ENCODE results near the gene ARFGEF2. TPM values are rescaled to one million over a fixed set of nuclear protein-coding genes. Genes with fewer than 3 reads are reported as not detected.

The ARFGEF2 gene
- total RNA-seq, 1 donor from 2014 or later = 37.9 TPM

DNA sequence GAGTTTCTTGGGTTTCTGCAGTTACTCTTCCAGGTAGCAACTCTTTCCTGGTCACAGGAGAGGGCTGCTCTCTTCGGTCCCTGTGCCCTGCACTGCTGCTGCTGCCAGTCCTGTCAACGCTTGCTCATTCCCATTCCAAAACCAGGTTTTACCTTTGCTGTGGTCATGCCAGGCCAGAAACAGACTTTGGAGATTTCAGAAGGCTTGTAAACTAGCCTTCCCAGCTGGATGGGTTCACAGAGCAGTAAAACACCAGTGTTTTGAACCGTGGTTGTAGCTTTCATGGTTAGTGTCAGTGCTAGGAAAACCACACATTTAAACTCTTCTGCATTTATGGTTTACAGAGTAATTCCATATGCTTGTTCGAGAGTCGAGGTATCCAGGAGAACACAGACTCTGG is 16.2 kb downstream of the ARFGEF2 start:
- Histone ChIP-seq H3K27me3 (no peaks in the 10 kb centered on the region), H3K4me1 (no peaks in the 10 kb centered on the region), H3K36me3 (peaks cover 16% of the 10 kb centered on the region), H3K9me3 (no peaks in the 10 kb centered on the region), H3K4me3 (no peak overlapping the region), H3K27ac (no peak overlapping the region)
- ATAC-seq = no peak
- TF ChIP-seq, protein P1, sequence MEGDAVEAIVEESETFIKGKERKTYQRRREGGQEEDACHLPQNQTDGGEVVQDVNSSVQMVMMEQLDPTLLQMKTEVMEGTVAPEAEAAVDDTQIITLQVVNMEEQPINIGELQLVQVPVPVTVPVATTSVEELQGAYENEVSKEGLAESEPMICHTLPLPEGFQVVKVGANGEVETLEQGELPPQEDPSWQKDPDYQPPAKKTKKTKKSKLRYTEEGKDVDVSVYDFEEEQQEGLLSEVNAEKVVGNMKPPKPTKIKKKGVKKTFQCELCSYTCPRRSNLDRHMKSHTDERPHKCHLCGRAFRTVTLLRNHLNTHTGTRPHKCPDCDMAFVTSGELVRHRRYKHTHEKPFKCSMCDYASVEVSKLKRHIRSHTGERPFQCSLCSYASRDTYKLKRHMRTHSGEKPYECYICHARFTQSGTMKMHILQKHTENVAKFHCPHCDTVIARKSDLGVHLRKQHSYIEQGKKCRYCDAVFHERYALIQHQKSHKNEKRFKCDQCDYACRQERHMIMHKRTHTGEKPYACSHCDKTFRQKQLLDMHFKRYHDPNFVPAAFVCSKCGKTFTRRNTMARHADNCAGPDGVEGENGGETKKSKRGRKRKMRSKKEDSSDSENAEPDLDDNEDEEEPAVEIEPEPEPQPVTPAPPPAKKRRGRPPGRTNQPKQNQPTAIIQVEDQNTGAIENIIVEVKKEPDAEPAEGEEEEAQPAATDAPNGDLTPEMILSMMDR (IDR thresholded peaks at IDR 0.05) = no peak
- DNase-seq = no peak
- intact Hi-C loops (cut with DNase I) = no loop called here

DNA sequence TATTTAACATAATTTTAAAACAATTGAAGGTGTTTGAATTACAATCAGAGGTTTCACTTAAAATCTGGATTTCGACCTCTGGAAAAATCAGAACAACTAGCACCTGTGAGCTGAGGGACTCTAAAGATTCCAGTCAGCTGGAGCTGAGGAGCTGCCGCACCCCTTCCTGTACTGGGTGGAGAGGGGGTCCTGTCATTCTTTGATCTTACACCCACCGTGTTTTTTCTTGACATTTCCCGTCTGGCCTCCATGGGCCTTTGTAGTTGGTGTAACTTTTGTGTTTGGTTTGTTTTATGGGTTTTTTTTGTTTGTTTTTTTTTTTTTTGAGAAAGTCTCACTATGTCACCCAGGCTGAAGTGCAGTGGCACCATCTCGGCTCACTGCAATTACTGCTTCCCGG is 17.2 kb downstream of the ARFGEF2 start:
- TF ChIP-seq, protein P1 (IDR thresholded peaks at IDR 0.05) = no peak
- no peaks in the 10 kb centered on the region for H3K4me1 ChIP-seq
- H3K27ac ChIP-seq = no peak overlapping the region
- DNase-seq (no peak), ATAC-seq (no peak)
- H3K27me3 ChIP-seq = no peaks in the 10 kb centered on the region
- peaks cover 26% of the 10 kb centered on the region for H3K36me3 ChIP-seq
- no peaks in the 10 kb centered on the region for H3K9me3 ChIP-seq
- H3K4me3 ChIP-seq = no peak overlapping the region
- intact Hi-C loops (cut with DNase I) = no loop called here

DNA sequence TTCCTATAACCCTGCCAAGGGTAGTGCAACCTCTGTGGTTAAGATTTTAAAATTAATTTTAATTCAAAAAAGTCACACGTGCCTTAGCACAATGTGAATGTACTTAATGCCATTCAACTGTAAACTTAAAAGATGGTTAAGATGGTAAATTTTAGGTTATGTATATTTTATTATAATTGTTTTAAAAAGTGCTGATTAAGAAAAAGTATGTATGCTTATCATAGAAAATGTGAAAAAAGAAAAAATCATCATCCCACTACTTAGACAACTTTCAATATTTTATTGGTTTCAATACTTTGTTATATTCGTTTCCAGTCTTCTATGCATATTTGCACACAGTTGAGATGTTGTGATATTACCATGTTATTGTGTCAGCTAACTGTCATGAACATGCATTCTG is 18.7 kb downstream of the ARFGEF2 start:
- H3K4me3 ChIP-seq = no peak overlapping the region
- ATAC-seq (no peak), DNase-seq (no peak)
- H3K36me3 ChIP-seq = peaks cover 41% of the 10 kb centered on the region
- no peaks in the 10 kb centered on the region for H3K4me1 ChIP-seq
- intact Hi-C loops (cut with DNase I) = no loop called here
- TF ChIP-seq, protein P1 (IDR thresholded peaks at IDR 0.05) = no peak
- no peak overlapping the region for H3K27ac ChIP-seq
- no peaks in the 10 kb centered on the region for H3K9me3 ChIP-seq
- H3K27me3 ChIP-seq = no peaks in the 10 kb centered on the region

DNA sequence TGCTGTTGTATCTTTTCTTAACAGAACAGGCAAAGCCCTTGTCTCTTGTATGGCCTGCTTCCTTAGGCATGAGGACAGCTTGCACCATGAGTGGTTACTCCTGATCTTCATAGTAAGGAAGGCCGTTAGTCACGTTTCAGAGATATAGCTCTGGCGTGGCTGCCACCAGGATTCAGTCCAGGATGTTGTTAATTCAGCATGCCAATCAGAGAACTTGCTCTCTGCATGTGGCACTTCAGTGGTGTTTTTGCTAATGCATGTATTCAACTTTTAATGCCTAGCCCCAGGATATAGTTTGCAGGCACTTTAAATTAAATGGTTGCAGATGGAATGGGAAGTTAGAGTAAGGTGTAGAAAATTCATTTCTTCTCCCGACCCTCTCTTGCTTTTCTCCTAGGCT is 20.0 kb downstream of the ARFGEF2 start:
- intact Hi-C loops (cut with DNase I) = no loop called here
- TF ChIP-seq, protein P1 (IDR thresholded peaks at IDR 0.05) = no peak
- H3K9me3 ChIP-seq = no peaks in the 10 kb centered on the region
- H3K4me3 ChIP-seq = no peak overlapping the region
- H3K27me3 ChIP-seq = no peaks in the 10 kb centered on the region
- no peaks in the 10 kb centered on the region for H3K4me1 ChIP-seq
- ATAC-seq (no peak), DNase-seq (no peak)
- no peak overlapping the region for H3K27ac ChIP-seq
- H3K36me3 ChIP-seq = peaks cover 52% of the 10 kb centered on the region

DNA sequence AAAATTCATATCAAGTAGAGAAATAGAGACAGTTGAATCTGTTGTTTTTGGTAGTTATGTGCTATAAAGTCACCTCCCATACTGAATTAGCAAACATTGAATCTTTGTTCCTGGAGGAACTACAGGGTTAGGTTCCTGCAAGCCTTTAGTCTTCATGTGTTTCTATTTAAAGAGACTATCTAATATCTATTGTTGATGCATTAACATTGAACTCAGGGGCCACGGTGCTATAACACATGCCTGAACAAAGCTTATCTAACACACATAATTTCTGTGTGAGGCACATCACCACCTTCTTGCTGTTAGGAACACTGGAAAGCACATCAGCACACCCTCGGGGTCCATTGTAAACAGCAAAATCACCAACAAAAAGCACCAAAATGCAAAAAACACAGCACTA is 21.2 kb downstream of the ARFGEF2 start:
- intact Hi-C loops (cut with DNase I) = no loop called here
- H3K27ac ChIP-seq = no peak overlapping the region
- H3K36me3 ChIP-seq = peaks cover 52% of the 10 kb centered on the region
- ATAC-seq (no peak), DNase-seq (no peak)
- no peaks in the 10 kb centered on the region for H3K9me3 ChIP-seq
- H3K4me3 ChIP-seq = no peak overlapping the region
- no peaks in the 10 kb centered on the region for H3K27me3 ChIP-seq
- TF ChIP-seq, protein P1 (IDR thresholded peaks at IDR 0.05) = no peak
- H3K4me1 ChIP-seq = no peaks in the 10 kb centered on the region

DNA sequence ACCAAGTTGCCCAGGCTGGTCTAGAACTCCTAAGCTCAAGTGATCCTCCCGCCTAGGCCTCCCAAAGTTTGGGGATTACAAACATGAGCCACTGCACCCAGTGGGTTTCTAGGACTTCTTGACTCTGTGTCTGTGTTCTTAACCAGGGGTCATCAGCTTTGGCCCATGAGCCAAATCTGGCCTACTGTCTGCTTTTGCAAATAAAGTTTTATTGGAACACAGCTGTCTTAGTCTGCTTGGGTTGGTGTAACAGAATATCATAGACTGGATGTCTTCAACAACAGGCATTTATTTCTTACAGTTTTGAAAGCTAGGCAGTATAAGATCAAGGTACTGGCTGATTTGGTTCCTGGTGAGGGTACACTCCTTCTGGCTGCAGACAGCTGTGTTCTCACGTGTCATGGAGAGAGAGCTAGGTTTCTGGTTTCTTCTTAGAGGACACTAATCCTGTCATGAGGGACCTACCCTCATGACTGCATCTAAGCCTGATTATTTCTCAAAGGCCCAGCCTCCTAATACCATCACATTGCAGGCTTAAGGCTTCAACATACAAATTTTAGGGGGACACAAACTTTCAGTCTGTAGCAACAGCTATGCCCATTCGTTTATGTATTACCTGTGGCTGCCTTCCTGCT is 23.3 kb downstream of the ARFGEF2 start:
- DNase-seq = no peak
- H3K36me3 ChIP-seq = peaks cover 71% of the 10 kb centered on the region
- intact Hi-C loops (cut with DNase I) = no loop called here
- TF ChIP-seq, protein P1 (IDR thresholded peaks at IDR 0.05) = no peak
- no peak for ATAC-seq
- H3K4me3 ChIP-seq = no peak overlapping the region
- H3K27ac ChIP-seq = no peak overlapping the region
- H3K9me3 ChIP-seq = no peaks in the 10 kb centered on the region
- no peaks in the 10 kb centered on the region for H3K27me3 ChIP-seq
- no peaks in the 10 kb centered on the region for H3K4me1 ChIP-seq

Measured in upper lobe of right lung (tissue), 1 donor.